GM19351 (cell line): ENCODE measurements around the gene NEBL.

Source experiments
- ATAC-seq: cut with Tn5 transposase; IDR thresholded peaks from one replicate; pipeline ENCODE4 v1.9.1; 2021; ENCODE audit warnings: mild to moderate bottlenecking, moderate library complexity; ENCODE audit not compliant: unreplicated experiment

Gene NEBL

GRCh38 chr10:20903635-20904390 is 6.7 kb upstream of the NEBL start:
- ATAC-seq = no peak

- ATAC-seq = no peak
These were observed 4.0 kb upstream of the NEBL start for GRCh38 chr10:20901110-20901509.

- no peak for ATAC-seq
These were observed 1.9 kb upstream of the NEBL start for GRCh38 chr10:20898866-20899535.

- no peak for ATAC-seq
These were observed 3.8 kb downstream of the NEBL start for GRCh38 chr10:20893297-20893696.

DNA sequence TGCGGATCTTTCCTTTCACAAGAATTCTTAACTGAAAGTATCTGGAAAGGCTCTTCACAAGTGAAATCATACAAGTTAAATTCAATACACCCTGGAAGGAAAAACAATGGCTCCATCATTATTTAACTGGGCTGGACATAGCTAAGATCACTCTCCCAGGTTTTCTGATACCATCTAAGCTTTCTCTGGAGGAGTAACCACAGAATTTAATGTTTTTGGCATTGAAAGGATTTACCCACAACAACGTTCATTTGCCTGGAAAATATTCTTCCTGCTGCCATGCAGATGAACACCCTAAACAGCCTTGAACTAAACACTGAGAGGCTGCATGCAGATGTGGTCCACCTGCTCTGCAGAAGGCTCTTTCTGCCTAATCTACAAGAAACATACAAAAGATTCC is 4.3 kb downstream of the NEBL start:
- no peak for ATAC-seq

DNA sequence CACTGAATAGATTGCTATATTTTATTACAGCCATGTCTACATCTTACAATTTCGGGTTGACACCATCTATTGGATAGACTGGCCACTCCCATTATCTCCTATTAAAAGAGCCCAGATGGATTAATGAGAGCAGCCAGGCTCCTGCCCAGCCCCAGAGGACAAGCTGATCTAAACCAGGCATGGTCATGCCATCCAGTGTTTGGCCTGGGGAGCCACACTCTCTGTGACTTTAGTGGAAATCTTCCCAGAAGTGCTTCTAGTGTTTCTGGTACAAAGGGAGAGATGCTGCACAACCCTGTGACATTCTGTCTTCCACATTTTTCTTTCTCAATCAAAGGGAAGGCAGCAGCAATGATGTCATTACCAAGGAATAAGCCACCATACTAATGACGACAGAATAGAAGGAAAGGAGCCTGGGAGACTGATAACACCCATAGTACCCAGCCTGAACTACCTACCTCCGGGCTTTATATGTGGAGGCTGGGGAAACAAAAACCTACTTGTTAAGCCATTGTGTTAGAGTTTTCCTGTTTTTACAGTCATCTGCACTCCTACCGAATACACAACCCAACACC is 5.0 kb downstream of the NEBL start:
- ATAC-seq = no peak

DNA sequence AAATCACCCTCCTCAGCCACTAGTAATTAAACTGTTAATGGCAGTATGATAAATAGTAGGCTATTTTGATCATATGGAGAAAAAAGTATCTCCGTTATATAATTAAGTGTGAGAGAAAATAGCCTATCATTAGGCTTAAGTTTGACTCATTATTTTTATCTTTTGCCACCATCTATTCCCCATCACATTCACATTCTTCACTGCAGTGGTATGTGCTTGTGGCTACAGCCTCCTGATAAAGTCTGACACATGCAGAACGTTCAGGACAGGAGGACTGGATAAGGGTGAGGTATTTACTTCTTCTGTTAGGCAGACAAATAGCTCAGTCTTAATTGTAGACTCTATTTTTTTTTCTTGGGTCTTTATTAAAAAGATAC is 5.8 kb downstream of the NEBL start:
- ATAC-seq = no peak

DNA sequence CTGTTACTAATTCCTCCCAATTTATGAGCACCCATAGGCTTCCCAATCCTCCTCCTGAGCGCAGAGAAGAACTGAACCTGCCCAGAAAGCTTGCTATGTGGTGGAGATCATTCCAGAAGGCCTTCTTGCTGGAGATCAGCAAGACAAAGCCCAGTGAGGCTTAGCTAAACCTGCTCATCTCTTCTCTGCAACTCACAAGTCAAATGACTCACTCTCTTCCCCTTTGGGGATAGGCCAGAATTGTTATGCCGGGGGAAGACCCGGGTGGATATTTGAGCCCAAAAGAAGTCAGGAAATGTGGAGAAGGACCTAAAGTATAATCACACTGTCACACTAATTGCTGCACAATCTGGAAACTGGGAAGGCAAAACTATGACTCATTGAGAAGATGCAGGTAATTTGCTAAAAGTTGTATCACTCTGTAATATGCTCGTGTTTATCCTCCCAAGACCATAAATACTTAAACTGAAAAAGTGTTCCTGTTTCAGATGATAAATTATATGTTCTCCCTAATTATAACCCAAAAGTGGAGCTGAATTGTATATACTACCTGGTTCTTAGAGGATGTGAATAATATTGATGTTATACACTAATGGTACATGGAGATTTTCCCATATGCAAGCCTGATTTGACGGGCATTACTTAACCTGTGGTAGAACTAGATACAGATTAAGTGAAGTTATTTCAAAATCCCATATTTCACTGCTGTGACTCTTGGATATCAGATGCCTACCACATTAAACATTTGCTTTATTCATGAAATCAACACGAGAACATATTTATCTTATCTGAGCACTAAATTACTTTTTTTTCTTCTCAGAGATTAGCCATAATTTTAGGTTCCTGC is 6.4 kb downstream of the NEBL start:
- ATAC-seq = no peak

DNA sequence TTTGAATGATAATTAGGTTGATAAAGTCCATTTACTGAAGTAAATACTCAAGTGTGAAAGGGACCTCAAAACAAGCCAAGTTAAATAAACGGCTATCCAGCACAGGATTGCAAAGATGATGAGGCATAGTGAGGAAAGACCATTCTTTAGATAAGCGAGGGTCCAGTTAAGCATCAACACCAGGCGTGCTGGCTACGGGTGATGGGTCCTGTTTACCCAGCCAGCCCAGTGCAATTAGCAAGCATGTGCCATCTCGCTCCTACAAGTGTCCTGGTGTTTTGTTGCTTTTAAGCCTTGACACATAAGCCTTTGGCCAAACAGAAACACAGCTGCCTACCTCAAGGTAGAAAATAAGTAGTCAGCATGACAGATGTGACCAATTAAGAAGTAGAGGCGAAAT is 7.1 kb downstream of the NEBL start:
- no peak for ATAC-seq

GRCh38 chr10:20888620-20889330 is 8.3 kb downstream of the NEBL start:
- ATAC-seq = no peak

DNA sequence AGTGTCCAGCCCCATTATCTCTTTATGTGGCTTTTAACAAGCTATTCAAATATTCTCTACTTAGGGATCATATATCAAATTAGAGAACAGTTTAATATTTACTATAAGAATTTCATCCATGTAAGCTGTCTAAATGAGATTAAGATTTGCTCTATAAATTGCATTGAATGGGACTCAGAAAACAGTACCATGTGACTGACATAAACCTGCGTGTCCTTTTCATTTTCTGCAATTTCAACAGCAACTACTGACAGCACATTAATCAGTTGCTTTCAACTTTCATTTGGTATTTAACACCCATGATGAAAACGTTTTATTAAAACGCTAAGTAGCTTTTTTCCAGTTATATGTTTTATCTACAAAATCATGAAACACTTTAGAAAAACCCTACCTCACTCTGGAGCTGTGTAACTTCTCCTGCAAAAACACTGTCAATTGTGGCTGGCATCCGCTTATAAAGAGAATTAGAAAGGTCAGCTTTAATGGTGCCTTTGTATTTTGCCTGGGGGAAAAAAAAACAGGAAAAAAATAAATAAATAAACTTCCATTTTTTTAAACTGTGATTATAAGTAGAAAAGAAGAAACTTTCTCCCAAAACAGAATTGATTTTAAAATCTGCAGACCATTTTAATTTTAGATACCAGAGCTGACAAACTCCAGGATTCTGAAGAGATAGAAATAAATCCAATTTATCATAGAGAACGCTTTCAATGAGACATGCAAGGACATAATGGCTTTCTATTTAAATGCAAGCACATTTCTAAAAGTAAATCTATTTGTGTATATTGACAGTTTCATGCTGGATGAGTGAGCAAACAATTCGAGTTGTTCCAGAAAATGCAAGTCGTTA is 9.2 kb downstream of the NEBL start:
- ATAC-seq = no peak

- ATAC-seq = no peak
These were observed 11.4 kb downstream of the NEBL start for GRCh38 chr10:20885678-20886077.

DNA sequence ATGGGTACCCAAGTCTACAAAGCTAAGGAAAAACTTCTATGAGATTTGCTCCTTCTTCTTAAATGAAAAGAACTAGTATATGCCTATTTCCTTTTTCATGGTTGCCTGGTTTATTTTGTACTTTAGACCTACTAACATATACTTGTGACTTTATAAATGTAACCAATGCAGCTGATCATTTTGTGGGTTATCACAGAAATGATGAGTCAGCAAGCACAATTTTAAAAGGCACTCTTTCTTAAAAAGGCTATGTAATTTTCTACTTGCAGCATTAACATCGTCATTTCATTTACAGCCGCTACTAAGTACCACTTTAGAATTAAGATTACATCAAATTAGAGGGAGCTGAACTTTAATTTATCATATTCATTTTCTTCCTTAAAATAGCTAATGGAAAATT is 13.6 kb downstream of the NEBL start:
- ATAC-seq = no peak

- ATAC-seq = no peak
These were observed 15.0 kb downstream of the NEBL start for GRCh38 chr10:20882091-20882490.

GRCh38 chr10:20879136-20879535 is 18.0 kb downstream of the NEBL start:
- no peak for ATAC-seq

- no peak for ATAC-seq
These were observed 18.8 kb downstream of the NEBL start for GRCh38 chr10:20877986-20878983.

DNA sequence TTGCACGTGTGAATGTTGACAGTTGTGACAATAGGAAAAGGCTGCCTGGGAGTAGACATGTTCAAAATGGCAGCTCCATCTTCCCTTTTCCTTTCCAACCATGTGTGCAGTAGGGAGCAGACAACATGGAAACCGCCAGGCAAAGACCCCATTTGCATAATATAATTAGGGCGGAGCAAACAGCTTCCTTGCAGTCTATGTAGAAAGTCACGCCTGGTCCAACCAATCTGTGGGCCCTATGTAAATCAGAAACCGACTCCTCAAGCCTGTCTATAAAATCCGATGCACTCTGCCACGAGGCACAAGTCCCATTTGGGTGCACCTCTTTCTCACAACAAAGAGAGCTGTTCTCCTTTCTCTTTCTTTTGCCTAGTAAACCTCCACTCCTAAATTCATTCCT is 19.6 kb downstream of the NEBL start:
- no peak for ATAC-seq

DNA sequence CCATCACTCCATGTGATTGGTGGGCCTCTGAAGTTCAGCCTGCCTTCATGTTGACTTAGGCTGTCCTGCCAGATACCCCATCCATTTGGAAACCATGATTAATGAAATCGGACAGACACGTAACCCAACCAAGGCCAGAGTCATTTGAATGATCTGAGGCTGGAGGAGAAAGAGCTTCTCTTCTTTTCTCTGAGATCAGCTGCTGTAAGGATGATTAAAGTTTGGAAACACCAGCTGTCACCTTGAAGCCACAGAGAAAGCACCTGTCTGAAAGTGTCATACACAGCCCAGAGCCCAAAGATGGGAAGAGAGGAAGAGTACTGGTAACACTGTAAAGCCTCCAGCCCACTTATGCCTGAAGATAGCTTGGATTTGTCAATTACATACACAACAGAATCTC is 22.9 kb downstream of the NEBL start:
- ATAC-seq = no peak

GRCh38 chr10:20871970-20872369 is 25.1 kb downstream of the NEBL start:
- ATAC-seq = no peak
